ENCODE measurements around the gene MYBPH.

MYBPH gene

GRCh38 chr1:203126866-203127665, 48.6 kb downstream of the MYBPH start:
- no peak for DNase-seq

- DNase-seq: no peak
Measured at GRCh38 chr1:203126151-203126865, 49.3 kb downstream of the MYBPH start.

DNA sequence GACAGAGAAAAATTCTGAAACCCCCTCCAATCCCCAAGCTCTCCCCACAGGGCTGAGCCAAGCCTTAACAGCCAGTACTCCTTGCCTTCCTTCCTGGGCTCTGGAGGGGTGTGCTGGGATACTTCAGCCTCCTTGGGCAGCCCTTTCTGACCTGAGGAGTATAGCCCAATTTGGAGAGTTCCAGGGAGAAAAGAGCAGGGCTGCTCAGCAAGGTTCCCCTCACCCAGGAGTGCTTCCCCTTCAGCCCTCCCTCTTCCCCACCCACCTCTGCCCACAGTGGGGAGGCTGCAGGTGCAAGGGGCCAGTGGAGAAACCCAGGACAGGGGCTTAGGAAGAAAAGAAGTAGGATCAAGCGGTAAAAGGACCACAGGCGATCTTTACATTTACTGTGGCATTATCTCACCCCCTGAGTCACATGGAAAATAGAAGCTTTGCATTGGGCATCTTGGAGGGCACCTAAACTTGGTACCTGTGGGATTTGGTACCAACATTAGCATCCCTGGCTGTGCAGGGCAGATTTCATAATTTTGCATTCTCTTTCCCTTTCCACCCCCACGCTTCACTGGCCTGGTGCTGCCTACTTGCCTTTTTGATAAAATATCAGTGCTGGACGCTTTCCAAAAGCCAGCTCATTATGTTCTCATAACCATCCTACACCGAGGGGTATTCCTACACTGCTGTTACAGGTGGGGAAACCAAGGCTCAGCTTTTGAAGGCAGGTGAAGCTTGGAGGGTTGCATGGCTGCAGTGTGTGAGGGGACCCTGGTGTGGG, 50.9 kb downstream of the MYBPH start:
- no peak for DNase-seq

- no peak for DNase-seq
Measured at GRCh38 chr1:203124011-203124410, 51.6 kb downstream of the MYBPH start.

DNA sequence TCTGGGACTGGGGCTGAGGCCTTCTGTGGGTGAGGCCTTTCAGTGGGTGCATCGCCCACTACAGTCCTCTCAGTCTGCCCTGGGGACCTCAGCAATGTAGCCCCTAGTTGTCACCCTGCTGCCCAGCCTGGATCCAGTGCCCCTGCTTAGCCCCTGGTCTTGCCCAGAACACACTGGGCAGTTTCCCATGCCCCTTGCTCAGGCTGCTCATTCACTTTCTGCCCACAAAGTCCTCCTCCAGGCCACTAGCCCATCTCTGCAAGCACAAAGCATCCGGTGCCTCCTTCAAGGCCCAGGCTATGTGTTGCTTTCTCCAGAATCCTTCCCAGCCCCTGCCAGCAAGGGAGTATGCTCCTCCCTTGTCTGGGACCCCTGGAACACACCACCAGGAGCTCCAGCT, 53.5 kb downstream of the MYBPH start:
- no peak for DNase-seq

DNA sequence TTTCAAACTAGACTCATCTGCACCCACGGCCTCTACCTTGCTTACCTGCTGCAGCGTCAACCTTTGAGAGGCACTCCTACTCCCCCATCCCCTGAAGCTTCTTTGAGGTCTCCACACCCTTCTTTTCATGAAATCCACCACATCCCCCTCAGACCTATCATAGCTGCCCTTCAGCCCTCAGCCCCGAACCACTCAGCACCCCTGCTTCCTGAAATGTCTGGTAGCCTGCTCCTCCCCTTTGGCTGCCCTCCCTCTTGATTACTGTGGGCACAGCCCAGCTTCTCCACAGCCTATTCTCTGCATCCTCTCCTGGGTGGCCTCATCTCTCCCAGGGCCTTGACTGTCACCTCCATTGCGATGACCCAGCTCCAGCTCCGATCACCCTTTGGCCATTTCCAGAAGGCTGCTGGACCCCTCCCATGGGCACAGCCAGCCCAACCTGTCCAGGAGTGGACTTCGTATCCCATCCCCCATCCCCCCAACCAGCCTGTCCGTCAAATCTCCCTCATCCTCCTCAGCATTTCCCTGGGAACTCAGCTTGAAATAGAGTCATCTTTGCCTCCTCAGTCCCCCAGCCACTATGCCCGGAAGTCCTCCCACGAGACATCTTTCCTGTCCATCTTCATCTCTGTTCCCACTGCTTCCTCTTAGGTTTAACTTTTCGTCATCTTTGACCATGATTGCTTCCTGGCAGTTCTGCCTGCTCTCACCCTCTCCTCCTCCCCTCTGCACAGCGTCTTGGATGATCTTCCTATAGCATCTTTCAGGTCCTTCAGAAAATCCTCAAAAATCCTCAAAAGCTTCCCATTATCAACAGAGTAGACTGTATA, 54.2 kb downstream of the MYBPH start:
- DNase-seq: no peak

- DNase-seq: no peak
Measured at GRCh38 chr1:203120325-203121153, 55.1 kb downstream of the MYBPH start.

Data from activated CD4-positive, alpha-beta T cell treated with anti-CD3 and anti-CD28 coated beads, Interleukin-2, amount 50 U/mL, for 4 hours (primary cell).